ENCODE results near the gene CARD11.

GRCh38 chr7:2869981-2870380 is 173.7 kb downstream of the CARD11 start:
- TF ChIP-seq CSRNP3 (CRISPR knock-in tag; IDR thresholded peaks at IDR 0.05) (no peak), ARNTL (CRISPR knock-in tag; IDR thresholded peaks at IDR 0.05; ENCODE audit: borderline replicate concordance, low read depth) (no peak), TCF4 (CRISPR knock-in tag; IDR thresholded peaks at IDR 0.05; ENCODE audit: borderline replicate concordance) (no peak), BACH2 (CRISPR knock-in tag; IDR thresholded peaks at IDR 0.05; ENCODE audit: borderline replicate concordance) (no peak), GLIS3 (CRISPR knock-in tag; IDR thresholded peaks at IDR 0.05) (no peak), ISL1 (CRISPR knock-in tag; IDR thresholded peaks at IDR 0.05) (no peak), PATZ1 (CRISPR knock-in tag; IDR thresholded peaks at IDR 0.05; ENCODE audit: borderline replicate concordance) (no peak)

Measured in SK-N-SH treated with all-trans-retinoic acid at 6 μM for 48 hours (cell line).